Thymus (tissue), 2 donors: ENCODE measurements around the gene SLC1A6. TPM values are rescaled to one million over a fixed set of nuclear protein-coding genes. Genes with fewer than 3 reads are reported as not detected.

ENCODE experiments used
- polyA plus RNA-seq: library from polyadenylated mRNA; stranded (reverse); fragments of 200-250 nt; gene quantifications from one replicate; pipeline ENCODE4 v1.2.3, GENCODE V29; 2013
- total RNA-seq: library from RNA; stranded (reverse); fragments of 120-200 nt; gene quantifications from one replicate; pipeline ENCODE4 v1.2.4, GENCODE V29; 2013
- donor health status: healthy.

The SLC1A6 gene
- total and polyA plus RNA-seq, 2 donors, result 0.05 to 0.18 TPM

Other genes with a start within 250 kb of the SLC1A6 start
- 1.2 TPM for gene ADGRE2, start 201.3 kb downstream of the SLC1A6 start, total RNA-seq
- 3.4 TPM for gene ADGRE2, start 201.3 kb downstream of the SLC1A6 start, polyA plus RNA-seq
- gene OR7A5, start 144.7 kb downstream of the SLC1A6 start, total RNA-seq, result not detected
- 0.16 TPM for gene OR7A5, start 144.7 kb downstream of the SLC1A6 start, polyA plus RNA-seq
- gene OR7C1, start 144.7 kb downstream of the SLC1A6 start, total RNA-seq, result not detected
- gene OR7C1, start 144.7 kb downstream of the SLC1A6 start, polyA plus RNA-seq, result 0.11 TPM
- gene OR7A10, start 130.9 kb downstream of the SLC1A6 start, total RNA-seq, result not detected
- gene OR7A10, start 130.9 kb downstream of the SLC1A6 start, polyA plus RNA-seq, result not detected
- gene OR7A17, start 93.7 kb downstream of the SLC1A6 start, total RNA-seq, result not detected
- not detected for gene OR7A17, start 93.7 kb downstream of the SLC1A6 start, polyA plus RNA-seq
- not detected for gene OR7C2, start 38.4 kb downstream of the SLC1A6 start, total RNA-seq
- gene OR7C2, start 38.4 kb downstream of the SLC1A6 start, polyA plus RNA-seq, result not detected
- gene CASP14, start 69.6 kb upstream of the SLC1A6 start, total RNA-seq, result 0.24 TPM
- gene CASP14, start 69.6 kb upstream of the SLC1A6 start, polyA plus RNA-seq, result 13.0 TPM
- gene OR1I1, start 102.3 kb upstream of the SLC1A6 start, total RNA-seq, result not detected
- gene OR1I1, start 102.3 kb upstream of the SLC1A6 start, polyA plus RNA-seq, result 0.05 TPM
- 0.94 TPM for gene SYDE1, start 127.5 kb upstream of the SLC1A6 start, total RNA-seq
- 2.5 TPM for gene SYDE1, start 127.5 kb upstream of the SLC1A6 start, polyA plus RNA-seq
- 14.8 TPM for gene NOTCH3, start 221.1 kb upstream of the SLC1A6 start, total RNA-seq
- gene NOTCH3, start 221.1 kb upstream of the SLC1A6 start, polyA plus RNA-seq, result 11.3 TPM